GM12878 (cell line): ENCODE results near the gene PDZD8. TPM values are rescaled to one million over a fixed set of nuclear protein-coding genes. Genes with fewer than 3 reads are reported as not detected.

Experiments
- BACH1 ChIP-seq: fragments of 450-650 bp; IDR thresholded peaks from 2 replicates; pipeline ENCODE4 v1.6.1; 2017; ENCODE audit warnings: mild to moderate bottlenecking, borderline replicate concordance
- BMI1 ChIP-seq: fragments of 450-650 bp; IDR thresholded peaks from 2 replicates; pipeline ENCODE4 v1.6.1; 2016; ENCODE audit warnings: mild to moderate bottlenecking, moderate library complexity, borderline replicate concordance
- CTCF ChIP-seq, 3 experiments: IDR thresholded peaks in 2 of 3; conservative IDR thresholded peaks in 1 of 3; 2 replicates each; pipeline ENCODE4 v1.5.1; 2011; ENCODE audit warnings: low read depth in 3 of 3, low read length in 3 of 3, mild to moderate bottlenecking in 3 of 3, control low read depth in 2 of 3, moderate library complexity in 2 of 3, inconsistent platforms in 1 of 3, mixed read lengths in 1 of 3; ENCODE audit not compliant: control insufficient read depth in 2 of 3, insufficient read depth in 1 of 3; ENCODE audit errors: extremely low read depth in 1 of 3
- EED ChIP-seq: sonication (generic); IDR thresholded peaks from 2 replicates; pipeline ENCODE4 v1.6.1; 2016; ENCODE audit warnings: antibody characterized with exemption, low read depth
- ELK1 ChIP-seq: IDR thresholded peaks from 2 replicates; pipeline ENCODE4 v1.6.1; 2012; ENCODE audit warnings: low read depth, low read length, improper control_type of control experiment
- HDAC2 ChIP-seq: fragments of 200-600 bp; sonication (generic); IDR thresholded peaks from 2 replicates; pipeline ENCODE4 v1.6.1; 2017
- HDAC6 ChIP-seq: fragments of 200-600 bp; sonication (generic); IDR thresholded peaks from one replicate; pipeline ENCODE4 v1.8.0; 2017; ENCODE audit warnings: antibody characterized with exemption; ENCODE audit not compliant: unreplicated experiment
- JUND ChIP-seq: IDR thresholded peaks from 2 replicates; pipeline ENCODE4 v1.6.1; 2012; ENCODE audit warnings: low read depth, mild to moderate bottlenecking, low read length, improper control_type of control experiment, moderate library complexity
- KDM1A ChIP-seq: fragments of 200-600 bp; sonication (generic); IDR thresholded peaks from 2 replicates; pipeline ENCODE4 v1.6.1; 2016; ENCODE audit warnings: borderline replicate concordance
- MEF2B ChIP-seq: fragments of 450-650 bp; IDR thresholded peaks from 2 replicates; pipeline ENCODE4 v1.6.1; 2018; ENCODE audit warnings: mild to moderate bottlenecking, moderate library complexity; ENCODE audit not compliant: partially characterized antibody, poor library complexity, severe bottlenecking
- NKRF ChIP-seq: fragments of 450-650 bp; conservative IDR thresholded peaks from 2 replicates; pipeline ENCODE4 v1.6.1; 2017; ENCODE audit warnings: mild to moderate bottlenecking, moderate library complexity
- PAX8 ChIP-seq: fragments of 450-650 bp; IDR thresholded peaks from 2 replicates; pipeline ENCODE4 v1.6.1; 2017; ENCODE audit warnings: mild to moderate bottlenecking, moderate library complexity
- RBBP5 ChIP-seq: fragments of 200-600 bp; sonication (generic); conservative IDR thresholded peaks from 2 replicates; pipeline ENCODE4 v1.6.1; 2016
- SIN3A ChIP-seq: IDR thresholded peaks from 2 replicates; pipeline ENCODE4 v1.6.1; 2012; ENCODE audit warnings: low read depth, low read length, improper control_type of control experiment
- TAF1 ChIP-seq: IDR thresholded peaks from 2 replicates; pipeline ENCODE4 v1.6.1; 2011; ENCODE audit warnings: mild to moderate bottlenecking, low read depth, low read length, borderline replicate concordance
- YY1 ChIP-seq: IDR thresholded peaks from 2 replicates; pipeline ENCODE4 v1.6.1; 2011; ENCODE audit warnings: low read depth, mild to moderate bottlenecking, low read length
- ZBED1 ChIP-seq: IDR thresholded peaks from 2 replicates; pipeline ENCODE4 v1.6.1; 2016; ENCODE audit warnings: borderline replicate concordance
- ZBTB40 ChIP-seq: fragments of 450-650 bp; IDR thresholded peaks from 2 replicates; pipeline ENCODE4 v1.6.1; 2016; ENCODE audit warnings: mild to moderate bottlenecking, moderate library complexity, borderline replicate concordance
- ZNF274 ChIP-seq: IDR thresholded peaks from one replicate; pipeline ENCODE4 v1.8.0; 2011; ENCODE audit not compliant: insufficient read length, insufficient read depth
- ZNF384 ChIP-seq: IDR thresholded peaks from 2 replicates; pipeline ENCODE4 v1.6.1; 2012; ENCODE audit warnings: low read depth, mild to moderate bottlenecking, low read length, improper control_type of control experiment, borderline replicate concordance
- ZSCAN29 ChIP-seq: fragments of 450-650 bp; IDR thresholded peaks from 2 replicates; pipeline ENCODE4 v1.6.1; 2017; ENCODE audit warnings: mild to moderate bottlenecking, moderate library complexity
- polyA plus RNA-seq, 11 experiments: library from polyadenylated mRNA; depleted of rRNA in 4 of 11; unstranded in 6 of 11; stranded (reverse) in 5 of 11; fragments of >200 nt; fragmentation: Nextera tagmentation in 4 of 11; fragmentation: Illumina TruSeq in 1 of 11; extraction: Ambion mirVana in 4 of 11; extraction: Trizol in 1 of 11; gene quantifications; 1 replicate in 1 of 11; 2 replicates in 10 of 11; pipeline versions ENCODE4 v1.2.1 to v1.2.3, GENCODE V29; 2011 to 2016; ENCODE audit warnings: inconsistent platforms in 2 of 11, missing spikeins in 2 of 11, low read depth in 1 of 11
- total RNA-seq, 4 experiments: library from RNA; depleted of rRNA in 3 of 4; stranded (reverse); fragments of >200 nt in 3 of 4; fragmentation: Illumina TruSeq in 1 of 4; extraction: Trizol in 1 of 4; gene quantifications; 2 replicates each; pipeline versions ENCODE4 v1.2.1 to v1.2.3, GENCODE V29; 2013 to 2021

Gene PDZD8
- total and polyA plus RNA-seq, 10 of the 15 experiments (the other 5 are each of a cell fraction or from before 2014, with no cell fraction given): 2.0 to 21.2 (median 6.7) TPM

GRCh38 chr10:117375360-117376178 lies at the start of gene PDZD8 (continued):
- TF ChIP-seq SIN3A (no peak), ZBED1 (no peak), YY1 (0 out of 2 replicates have a peak, but pooled peaks have one; percentile 39), ZNF274 (no peak), ZBTB40 (no peak), EED (no peak), MEF2B (no peak), CTCF (IDR thresholded peaks at IDR 0.05 in 2 of 3, conservative IDR thresholded peaks at IDR 0.05 in 1 of 3; ENCODE audit: control insufficient read depth in 2 of 3, extremely low read depth in 1 of 3, insufficient read depth in 1 of 3, low read depth in 3 of 3, low read length in 3 of 3) (no peak), HDAC2 (no peak), ZNF384 (no peak), ZSCAN29 (no peak), KDM1A (no peak), BACH1 (peak; percentile 69; the same call in 1 of the 2 replicates), BMI1 (no peak), ELK1 (no peak), PAX8 (no peak), RBBP5 (no peak), NKRF (no peak; the same call in none of the 2 replicates), JUND (no peak), TAF1 (peak; percentile 76; the same call in 1 of the 2 replicates), HDAC6 (no peak)
